Naive thymus-derived CD4-positive, alpha-beta T cell (primary cell): Measurements from ENCODE around the gene CRELD2. TPM values are rescaled to one million over a fixed set of nuclear protein-coding genes. Genes with fewer than 3 reads are reported as not detected.

ENCODE experiments used
- ATAC-seq: fragments of 150-1000 bp; cut with Tn5 transposase; 2 replicates; pipeline ENCODE4 v1.10.0; 2021; ENCODE audit warnings: mild to moderate bottlenecking, moderate library complexity
- CTCF ChIA-PET: fragments of 350-600 bp; sonication (Branson Sonifier 250); formaldehyde crosslinking; loops from one replicate; lab custom pipeline; 2021; ENCODE audit warnings: antibody characterized with exemption; lab: Charles Lee
- POLR2A ChIA-PET: fragments of 350-600 bp; sonication (Branson Sonifier 250); formaldehyde crosslinking; loops from one replicate; lab custom pipeline; 2021; ENCODE audit warnings: antibody characterized with exemption, inconsistent platforms; lab: Charles Lee
- DNase-seq, 9 donors: peaks; one replicate each; pipeline versions ENCODE4 v3.0.0 to v3.0.0-alpha.2; 2020 to 2022; ENCODE audit warnings: mixed read lengths in 1 of 9
- H3K27ac ChIP-seq: one replicate; pipeline ENCODE4 v1.7.0; 2013; ENCODE audit warnings: mild to moderate bottlenecking, low read depth, low read length, moderate library complexity
- H3K27me3 ChIP-seq, 2 donors: one replicate each; pipeline ENCODE4 v1.7.0; 2013; ENCODE audit warnings: low read length in 2 of 2, mild to moderate bottlenecking in 2 of 2, moderate library complexity in 2 of 2; ENCODE audit not compliant: control insufficient read depth in 2 of 2, insufficient read depth in 2 of 2
- H3K36me3 ChIP-seq, 3 experiments: 1 replicate in 2 of 3; 2 replicates in 1 of 3; pipeline ENCODE4 v1.7.0; 2013; ENCODE audit warnings: low read length in 3 of 3, mild to moderate bottlenecking in 3 of 3, moderate library complexity in 1 of 3; ENCODE audit not compliant: insufficient read depth in 3 of 3, control insufficient read depth in 2 of 3
- H3K4me1 ChIP-seq, 2 donors: one replicate each; pipeline ENCODE4 v1.7.0; 2013; ENCODE audit warnings: low read length in 2 of 2, mild to moderate bottlenecking in 2 of 2, moderate library complexity in 1 of 2; ENCODE audit not compliant: control insufficient read depth in 2 of 2, insufficient read depth in 2 of 2
- H3K4me3 ChIP-seq: 2 replicates; pipeline ENCODE4 v1.7.0; 2013; ENCODE audit warnings: mild to moderate bottlenecking, low read length
- H3K9me3 ChIP-seq, 3 experiments: 1 replicate in 2 of 3; 2 replicates in 1 of 3; pipeline ENCODE4 v1.7.0; 2013; ENCODE audit warnings: low read length in 3 of 3; ENCODE audit not compliant: control insufficient read depth in 2 of 3
- H3K27ac Mint-ChIP-seq, 9 donors: one replicate each; pipeline ENCODE4 v1.8.0; 2020 to 2022; ENCODE audit warnings: mixed read lengths in 9 of 9, mild to moderate bottlenecking in 8 of 9, moderate library complexity in 5 of 9, inconsistent platforms in 2 of 9
- H3K27me3 Mint-ChIP-seq, 5 donors: one replicate each; pipeline ENCODE4 v1.8.0; 2021 to 2022; ENCODE audit warnings: mixed read lengths in 5 of 5, mild to moderate bottlenecking in 1 of 5
- H3K36me3 Mint-ChIP-seq, 5 donors: one replicate each; pipeline ENCODE4 v1.8.0; 2020 to 2022; ENCODE audit warnings: mixed read lengths in 5 of 5, mild to moderate bottlenecking in 3 of 5, inconsistent platforms in 1 of 5
- H3K4me1 Mint-ChIP-seq, 7 donors: one replicate each; pipeline ENCODE4 v1.8.0; 2020 to 2022; ENCODE audit warnings: mixed read lengths in 7 of 7, mild to moderate bottlenecking in 3 of 7, inconsistent platforms in 1 of 7
- H3K4me3 Mint-ChIP-seq, 10 donors: one replicate each; pipeline ENCODE4 v1.8.0; 2020 to 2022; ENCODE audit warnings: mild to moderate bottlenecking in 10 of 10, mixed read lengths in 10 of 10, moderate library complexity in 6 of 10, inconsistent platforms in 2 of 10
- H3K9me3 Mint-ChIP-seq, 11 donors: one replicate each; pipeline ENCODE4 v1.8.0; 2020 to 2022; ENCODE audit warnings: mixed read lengths in 11 of 11, mild to moderate bottlenecking in 4 of 11, inconsistent platforms in 1 of 11, moderate library complexity in 1 of 11
- intact Hi-C, 2 donors: fragments of 100-400 bp; cut with micrococcal nuclease; formaldehyde crosslinking; loops; one replicate each; pipeline ENCODE4 v1.15.1; 2023
- polyA plus RNA-seq, 2 donors: library from polyadenylated mRNA; unstranded; fragments of 300-500 nt; fragmentation: Illumina TruSeq; gene quantifications; one replicate each; pipeline ENCODE4 v1.2.3, GENCODE V29; 2021
- total RNA-seq, 6 experiments: library from RNA in 5 of 6; stranded (reverse) in 5 of 6; gene quantifications; 1 replicate in 5 of 6; 2 replicates in 1 of 6; pipeline ENCODE4 v1.2.3 and lab custom pipeline; 2021 to 2026

CRELD2 gene
- total RNA-seq (10 to 100 TPM; 19.7 to 80.9 (median 28.5) TPM), polyA plus RNA-seq (10 to 100 TPM; 37.3 to 39.1 TPM), total RNA-seq (lab: John Stamatoyannopoulos, UW) (25.7 reads per million, percentile 56 among the genes with 10 or more reads in this experiment)

- DNase-seq (peak; percentile 92 to 98 (median 95)), ATAC-seq (peak; percentile 99)
- Mint-ChIP-seq H3K4me1 (peaks cover 0 to 36% (median 26%) of the 10 kb centered on the region in 7 donors), H3K27ac (peak within 1 kb of the TSS; percentile 73 to 95 (median 91)), H3K27me3 (no peaks in the 10 kb centered on the region), H3K9me3 (no peaks in the 10 kb centered on the region), H3K36me3 (peaks cover 0 to 11% (median 0%) of the 10 kb centered on the region in 5 donors), H3K4me3 (peak within 1 kb of the TSS; percentile 84 to 97 (median 88))
- intact Hi-C loops = loop anchor here (1.0 to 5.0 kb wide), 10 partner anchors 18 to 274 kb away; partner anchors contain the start of genes PIM3 (in 2 of the 2), ZBED4 (in 2 of the 2) and BRD1 (in 1 of the 2)
- H3K36me3 ChIP-seq = peaks cover 0 to 31% (median 0%) of the 10 kb centered on the region in 3 experiments
- H3K27me3 ChIP-seq = no peaks in the 10 kb centered on the region
- no peaks in the 10 kb centered on the region for H3K9me3 ChIP-seq
- peak within 1 kb of the TSS; percentile 97 for H3K27ac ChIP-seq
- CTCF ChIA-PET = interaction anchor here (0.7 kb wide), 1 partner anchor 1015 kb away, joined by 3 read pairs; no protein-coding TSS in a partner anchor
- POLR2A ChIA-PET = interaction anchor here (0.8 to 1.8 kb wide), 8 partner anchors 29 to 151 kb away, joined by 3 to 7 read pairs (median 5); partner anchors contain the start of genes PIM3 and ZBED4
- peak within 1 kb of the TSS; percentile 96 for H3K4me3 ChIP-seq
- H3K4me1 ChIP-seq = peaks cover 11 to 20% of the 10 kb centered on the region in 2 donors
Measured at GRCh38 chr22:49917974-49918910, at the start of gene CRELD2, which contains the start of gene ALG12. CRELD2 (plus strand) TSS chr22:49918634; CDS start chr22:49918770, 136 bp downstream. ALG12 (minus strand) TSS chr22:49918438; CDS start chr22:49913765, 4,673 bp downstream.

GRCh38 chr22:49869086-49869830, 49.2 kb upstream of the CRELD2 start:
- CTCF ChIA-PET = no interaction called here

GRCh38 chr22:49869845-49870712, 48.4 kb upstream of the CRELD2 start:
- peak overlapping the region in 8 of 10 donors; percentile 27 to 67 (median 44) for H3K4me3 Mint-ChIP-seq
- CTCF ChIA-PET = interaction anchor here (0.7 kb wide), 2 partner anchors 11 to 102 kb away, joined by 3 to 5 read pairs; no protein-coding TSS in a partner anchor
- DNase-seq (peak in 7 of 9 donors; percentile 26 to 60 (median 49)), ATAC-seq (peak; percentile 85)
- peaks cover 40 to 73% (median 65%) of the 10 kb centered on the region in 7 donors for H3K4me1 Mint-ChIP-seq
- POLR2A ChIA-PET = interaction anchor here (0.7 to 0.9 kb wide), 2 partner anchors 7 to 10 kb away, joined by 3 to 4 read pairs; no protein-coding TSS in a partner anchor
- H3K27ac Mint-ChIP-seq = peak overlapping the region in 8 of 9 donors; percentile 4 to 89 (median 76)
- intact Hi-C loops = loop anchor here in 1 of 2 donors (10.0 kb wide), 1 partner anchor 105 kb away; no protein-coding TSS in a partner anchor
- peaks cover 0 to 54% (median 28%) of the 10 kb centered on the region in 11 donors for H3K9me3 Mint-ChIP-seq
- no peak overlapping the region for H3K27ac ChIP-seq
- no peaks in the 10 kb centered on the region for H3K27me3 Mint-ChIP-seq
- H3K36me3 Mint-ChIP-seq = peaks cover 16 to 70% (median 63%) of the 10 kb centered on the region in 5 donors
- H3K27me3 ChIP-seq = no peaks in the 10 kb centered on the region
- H3K4me1 ChIP-seq = peaks cover 6 to 48% of the 10 kb centered on the region in 2 donors
- H3K4me3 ChIP-seq = no peak overlapping the region
- no peaks in the 10 kb centered on the region for H3K36me3 ChIP-seq
- peaks cover 0 to 18% (median 0%) of the 10 kb centered on the region in 3 experiments for H3K9me3 ChIP-seq

More at GRCh38 chr22:49869086-49869830, 49.2 kb upstream of the CRELD2 start:
- Histone ChIP-seq H3K4me1 (peaks cover 6 to 48% of the 10 kb centered on the region in 2 donors), H3K27ac (no peak overlapping the region), H3K9me3 (peaks cover 0 to 18% (median 0%) of the 10 kb centered on the region in 3 experiments), H3K4me3 (no peak overlapping the region), H3K27me3 (no peaks in the 10 kb centered on the region), H3K36me3 (no peaks in the 10 kb centered on the region)
- Mint-ChIP-seq H3K4me1 (peaks cover 41 to 72% (median 64%) of the 10 kb centered on the region in 7 donors), H3K9me3 (peaks cover 0 to 54% (median 26%) of the 10 kb centered on the region in 11 donors), H3K27me3 (no peaks in the 10 kb centered on the region), H3K4me3 (peak overlapping the region in 7 of 10 donors; percentile 7 to 51 (median 23)), H3K27ac (peak overlapping the region in 7 of 9 donors; percentile 1 to 81 (median 73)), H3K36me3 (peaks cover 16 to 72% (median 60%) of the 10 kb centered on the region in 5 donors)
- DNase-seq (no peak), ATAC-seq (no peak)
- POLR2A ChIA-PET = interaction anchor here (0.6 to 0.9 kb wide), 2 partner anchors 11 to 341 kb away, joined by 3 read pairs; no protein-coding TSS in a partner anchor
- intact Hi-C loops = loop anchor here in 1 of 2 donors (10.0 kb wide), 1 partner anchor 106 kb away; no protein-coding TSS in a partner anchor

GRCh38 chr22:49871482-49871881, 47.0 kb upstream of the CRELD2 start:
- H3K9me3 Mint-ChIP-seq = peaks cover 0 to 43% (median 21%) of the 10 kb centered on the region in 11 donors
- H3K27ac Mint-ChIP-seq = peak overlapping the region in 2 of 9 donors; percentile 43 to 49
- Histone ChIP-seq H3K4me3 (no peak overlapping the region), H3K36me3 (no peaks in the 10 kb centered on the region), H3K9me3 (peaks cover 0 to 14% (median 0%) of the 10 kb centered on the region in 3 experiments), H3K27me3 (no peaks in the 10 kb centered on the region), H3K4me1 (peaks cover 6 to 48% of the 10 kb centered on the region in 2 donors), H3K27ac (no peak overlapping the region)
- DNase-seq = no peak
- peaks cover 16 to 67% (median 59%) of the 10 kb centered on the region in 5 donors for H3K36me3 Mint-ChIP-seq
- no peaks in the 10 kb centered on the region for H3K27me3 Mint-ChIP-seq
- POLR2A ChIA-PET = no interaction called here
- CTCF ChIA-PET = no interaction called here
- H3K4me3 Mint-ChIP-seq = no peak overlapping the region
- ATAC-seq = no peak
- intact Hi-C loops = no loop called here
- H3K4me1 Mint-ChIP-seq = peaks cover 40 to 75% (median 71%) of the 10 kb centered on the region in 7 donors

GRCh38 chr22:49872347-49872746, 46.1 kb upstream of the CRELD2 start:
- Mint-ChIP-seq H3K4me3 (no peak overlapping the region), H3K36me3 (peaks cover 8 to 63% (median 54%) of the 10 kb centered on the region in 5 donors), H3K4me1 (peaks cover 33 to 71% (median 67%) of the 10 kb centered on the region in 7 donors), H3K27me3 (no peaks in the 10 kb centered on the region), H3K9me3 (peaks cover 0 to 34% (median 13%) of the 10 kb centered on the region in 11 donors), H3K27ac (peak overlapping the region in 4 of 9 donors; percentile 36 to 58 (median 50))
- ChIA-PET CTCF (interaction anchor here (0.8 kb wide), 1 partner anchor 96 kb away, joined by 4 read pairs; no protein-coding TSS in a partner anchor), POLR2A (no interaction called here)
- Histone ChIP-seq H3K27me3 (no peaks in the 10 kb centered on the region), H3K9me3 (peaks cover 0 to 11% (median 0%) of the 10 kb centered on the region in 3 experiments), H3K36me3 (no peaks in the 10 kb centered on the region), H3K27ac (no peak overlapping the region), H3K4me3 (no peak overlapping the region), H3K4me1 (peaks cover 6 to 39% of the 10 kb centered on the region in 2 donors)
- intact Hi-C loops = no loop called here
- DNase-seq = no peak
- no peak for ATAC-seq
